IPS-20b (cell line): Measurements from ENCODE around the gene PDE11A.
A peak's percentile ranks its signal among the peaks of the same experiment; 100 is the strongest.

Experiments
- H3K27ac ChIP-seq: one replicate; pipeline ENCODE4 v1.5.1; 2013; ENCODE audit warnings: low read length
- H3K27me3 ChIP-seq: 2 replicates; pipeline ENCODE4 v1.6.1; 2013; ENCODE audit warnings: mild to moderate bottlenecking, low read length, inconsistent platforms; ENCODE audit not compliant: insufficient read depth
- H3K36me3 ChIP-seq: 2 replicates; pipeline ENCODE4 v1.6.1; 2013; ENCODE audit warnings: low read depth, mild to moderate bottlenecking, inconsistent platforms, low read length, moderate library complexity; ENCODE audit not compliant: insufficient read depth
- H3K4me1 ChIP-seq: 2 replicates; pipeline ENCODE4 v1.6.1; 2013; ENCODE audit warnings: mild to moderate bottlenecking, control low read depth, inconsistent platforms, low read length, moderate library complexity; ENCODE audit not compliant: insufficient read depth
- H3K4me3 ChIP-seq: 2 replicates; pipeline ENCODE4 v1.5.1; 2013; ENCODE audit warnings: mild to moderate bottlenecking, low read length, inconsistent platforms
- H3K9ac ChIP-seq: 2 replicates; pipeline ENCODE4 v1.6.1; 2013; ENCODE audit warnings: low read depth, mild to moderate bottlenecking, inconsistent platforms, low read length, moderate library complexity
- H3K9me3 ChIP-seq: 2 replicates; pipeline ENCODE4 v1.6.1; 2013; ENCODE audit warnings: mild to moderate bottlenecking, low read depth, low read length, inconsistent platforms; ENCODE audit not compliant: insufficient read depth

PDE11A gene

GRCh38 chr2:177617849-177618248 lies 454.7 kb downstream of the PDE11A start:
- no peak overlapping the region for H3K27ac ChIP-seq

GRCh38 chr2:177616731-177617130 lies 455.8 kb downstream of the PDE11A start:
- Histone ChIP-seq H3K9me3 (no peaks in the 10 kb centered on the region), H3K4me3 (no peak overlapping the region), H3K9ac (no peak overlapping the region), H3K36me3 (no peaks in the 10 kb centered on the region), H3K4me1 (no peaks in the 10 kb centered on the region), H3K27me3 (no peaks in the 10 kb centered on the region), H3K27ac (no peak overlapping the region)

More at GRCh38 chr2:177617849-177618248, 454.7 kb downstream of the PDE11A start:
- Histone ChIP-seq H3K36me3 (no peaks in the 10 kb centered on the region), H3K4me1 (no peaks in the 10 kb centered on the region; the same call in 1 of the 2 replicates), H3K27me3 (no peaks in the 10 kb centered on the region), H3K4me3 (peak overlapping the region; percentile 96), H3K9me3 (no peaks in the 10 kb centered on the region), H3K9ac (peak overlapping the region; percentile 97; the same call in 1 of the 2 replicates)

- peaks cover 4% of the 10 kb centered on the region; the same call in 1 of the 2 replicates for H3K4me1 ChIP-seq
- no peaks in the 10 kb centered on the region for H3K27me3 ChIP-seq
- no peaks in the 10 kb centered on the region for H3K9me3 ChIP-seq
- no peaks in the 10 kb centered on the region for H3K36me3 ChIP-seq
- H3K27ac ChIP-seq, result no peak overlapping the region
- H3K9ac ChIP-seq, result no peak overlapping the region
- H3K4me3 ChIP-seq, result no peak overlapping the region
These were observed 456.5 kb downstream of the PDE11A start for GRCh38 chr2:177616066-177616465.

- Histone ChIP-seq H3K9me3 (no peaks in the 10 kb centered on the region), H3K4me3 (no peak overlapping the region), H3K9ac (no peak overlapping the region), H3K27me3 (no peaks in the 10 kb centered on the region), H3K27ac (no peak overlapping the region), H3K4me1 (peaks cover 7% of the 10 kb centered on the region; the same call in 1 of the 2 replicates), H3K36me3 (no peaks in the 10 kb centered on the region)
These were observed 459.9 kb downstream of the PDE11A start for GRCh38 chr2:177612659-177613058.

GRCh38 chr2:177611310-177611886 lies 461.2 kb downstream of the PDE11A start:
- Histone ChIP-seq H3K9me3 (no peaks in the 10 kb centered on the region), H3K27ac (no peak overlapping the region), H3K4me1 (peaks cover 7% of the 10 kb centered on the region; the same call in 1 of the 2 replicates), H3K36me3 (no peaks in the 10 kb centered on the region), H3K27me3 (no peaks in the 10 kb centered on the region), H3K9ac (no peak overlapping the region), H3K4me3 (no peak overlapping the region)

- H3K27ac ChIP-seq, result no peak overlapping the region
- H3K9ac ChIP-seq, result no peak overlapping the region
- H3K36me3 ChIP-seq, result no peaks in the 10 kb centered on the region
- H3K4me1 ChIP-seq, result peaks cover 7% of the 10 kb centered on the region; the same call in 1 of the 2 replicates
- no peaks in the 10 kb centered on the region for H3K9me3 ChIP-seq
- no peaks in the 10 kb centered on the region for H3K27me3 ChIP-seq
- no peak overlapping the region for H3K4me3 ChIP-seq
These were observed 461.8 kb downstream of the PDE11A start for GRCh38 chr2:177610813-177611212.

- H3K4me1 ChIP-seq, result peaks cover 7% of the 10 kb centered on the region; the same call in 1 of the 2 replicates
- H3K9ac ChIP-seq, result no peak overlapping the region
- no peak overlapping the region for H3K27ac ChIP-seq
- H3K9me3 ChIP-seq, result no peaks in the 10 kb centered on the region
- H3K27me3 ChIP-seq, result no peaks in the 10 kb centered on the region
- H3K4me3 ChIP-seq, result no peak overlapping the region
- no peaks in the 10 kb centered on the region for H3K36me3 ChIP-seq
These were observed 465.9 kb downstream of the PDE11A start for GRCh38 chr2:177606636-177607035.

- Histone ChIP-seq H3K27ac (no peak overlapping the region), H3K36me3 (no peaks in the 10 kb centered on the region), H3K4me3 (no peak overlapping the region), H3K9me3 (no peaks in the 10 kb centered on the region), H3K4me1 (no peaks in the 10 kb centered on the region), H3K9ac (no peak overlapping the region), H3K27me3 (no peaks in the 10 kb centered on the region)
These were observed 468.1 kb downstream of the PDE11A start for GRCh38 chr2:177604271-177605065.

GRCh38 chr2:177603768-177604167 lies 468.8 kb downstream of the PDE11A start:
- no peaks in the 10 kb centered on the region for H3K36me3 ChIP-seq

GRCh38 chr2:177603181-177603580 lies 469.4 kb downstream of the PDE11A start:
- Histone ChIP-seq H3K9ac (no peak overlapping the region), H3K4me3 (no peak overlapping the region), H3K9me3 (no peaks in the 10 kb centered on the region), H3K4me1 (no peaks in the 10 kb centered on the region; the same call in 1 of the 2 replicates), H3K27me3 (no peaks in the 10 kb centered on the region), H3K36me3 (no peaks in the 10 kb centered on the region), H3K27ac (no peak overlapping the region)

More at GRCh38 chr2:177603768-177604167, 468.8 kb downstream of the PDE11A start:
- Histone ChIP-seq H3K9ac (no peak overlapping the region), H3K9me3 (no peaks in the 10 kb centered on the region), H3K4me3 (no peak overlapping the region), H3K27ac (no peak overlapping the region), H3K4me1 (no peaks in the 10 kb centered on the region), H3K27me3 (no peaks in the 10 kb centered on the region)

GRCh38 chr2:177602611-177603164 lies 469.9 kb downstream of the PDE11A start:
- Histone ChIP-seq H3K4me1 (peaks cover 2% of the 10 kb centered on the region; the same call in 1 of the 2 replicates), H3K9ac (no peak overlapping the region), H3K4me3 (no peak overlapping the region), H3K36me3 (no peaks in the 10 kb centered on the region), H3K9me3 (no peaks in the 10 kb centered on the region), H3K27me3 (no peaks in the 10 kb centered on the region), H3K27ac (no peak overlapping the region)
